Choroid plexus epithelial cell (primary cell): ENCODE results near the gene RIOK3.

ENCODE experiments used
- DNase-seq: peaks from one replicate; pipeline ENCODE4 v3.0.0-alpha.2; 2010; ENCODE audit warnings: low read depth
- H3K4me3 ChIP-seq: 2 replicates; pipeline ENCODE4 v1.5.1; 2011; ENCODE audit warnings: low read depth, mild to moderate bottlenecking, control low read depth, low read length, moderate library complexity
- CTCF ChIP-seq: conservative IDR thresholded peaks from 2 replicates; pipeline ENCODE4 v1.5.1; 2011; ENCODE audit warnings: low read depth, mild to moderate bottlenecking, control low read depth, inconsistent platforms, low read length, moderate library complexity

The RIOK3 gene

DNA sequence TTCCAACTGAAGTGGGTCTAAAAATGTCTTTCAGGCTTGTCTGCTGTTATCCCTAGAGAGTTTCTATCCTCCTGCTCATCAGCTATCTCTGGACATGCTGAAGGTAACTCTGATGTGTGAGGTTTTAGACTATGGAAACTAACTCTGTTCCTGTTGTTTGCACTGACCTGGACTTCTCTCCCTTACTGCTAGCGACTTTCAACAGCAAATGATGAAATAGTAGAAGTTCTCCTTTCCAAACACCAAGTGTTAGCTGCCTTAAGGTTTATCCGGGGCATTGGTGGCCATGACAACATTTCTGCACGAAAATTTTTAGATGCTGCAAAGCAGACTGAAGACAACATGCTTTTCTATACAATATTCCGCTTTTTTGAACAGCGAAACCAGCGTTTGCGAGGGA, 77.1 kb downstream of the RIOK3 start:
- no peak for DNase-seq
- no peak overlapping the region for H3K4me3 ChIP-seq
- no peak for TF ChIP-seq CTCF

DNA sequence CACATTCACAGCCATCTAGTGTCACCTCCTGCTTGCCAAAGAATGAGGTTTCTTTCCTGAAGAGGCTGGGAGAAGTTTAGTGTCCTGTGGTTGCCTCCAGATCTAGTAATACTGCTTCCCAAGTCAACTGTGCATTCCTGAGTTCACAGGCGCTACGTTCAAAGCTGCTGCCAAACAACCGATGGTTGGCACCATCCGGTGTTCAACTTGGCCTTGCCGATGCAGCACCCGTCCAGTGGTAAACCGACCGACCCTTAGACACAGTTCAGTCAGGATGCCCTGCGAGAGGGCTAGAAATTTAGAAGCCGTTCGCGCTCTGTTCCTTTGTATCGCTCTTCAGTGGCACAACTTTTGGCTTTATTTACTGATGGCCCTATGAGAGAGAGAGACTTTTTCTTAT, 78.8 kb downstream of the RIOK3 start:
- no peak for DNase-seq
- no peak overlapping the region for H3K4me3 ChIP-seq
- no peak for TF ChIP-seq CTCF
